Measurements from ENCODE around the gene S100P. TPM values are rescaled to one million over a fixed set of nuclear protein-coding genes. Genes with fewer than 3 reads are reported as not detected.

Gene S100P
- total and polyA plus RNA-seq, 10 donors: 3.5 to 162 (median 32.4) TPM

DNA sequence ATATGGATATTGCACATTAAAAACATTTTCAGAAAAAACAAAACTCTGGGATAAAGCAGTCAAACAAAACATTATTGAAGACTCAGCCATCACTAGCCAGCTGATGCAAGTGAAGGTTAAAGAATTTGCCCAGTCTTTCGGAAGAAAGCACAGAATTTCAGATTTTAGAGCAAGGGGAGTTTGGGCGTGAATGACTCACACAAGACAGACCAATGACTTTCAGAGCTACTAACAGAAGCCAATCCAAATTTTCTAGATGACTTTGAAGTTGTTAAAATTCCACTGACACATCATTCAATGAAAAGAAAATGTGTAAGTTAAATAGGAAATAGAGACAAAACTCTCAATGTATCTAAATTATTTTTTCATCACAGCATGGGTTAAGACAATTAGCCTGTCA is 12.0 kb downstream of the S100P start:
- TF ChIP-seq POLR2A (IDR thresholded peaks at IDR 0.05): no peak
- no peak for TF ChIP-seq CTCF (IDR thresholded peaks at IDR 0.05 in 8 of 11, conservative IDR thresholded peaks at IDR 0.05 in 3 of 11)
- TF ChIP-seq POLR2AphosphoS5 (IDR thresholded peaks at IDR 0.05): no peak
- 87 to 98% (median 94%) methylated on average over 2 of the region's 2 CpGs for WGBS, 5 donors
- DNase-seq: no peak
- Histone ChIP-seq H3K27me3 (replicated peaks in 1 of 7) (no peaks in the 10 kb centered on the region), H3K27ac (no peak overlapping the region), H3K9me3 (no peaks in the 10 kb centered on the region), H3K36me3 (peaks cover 0 to 52% (median 4%) of the 10 kb centered on the region in 6 donors), H3K4me3 (no peak overlapping the region), H3K4me1 (peaks cover 34 to 69% (median 47%) of the 10 kb centered on the region in 6 donors)
- intact Hi-C loops (cut with DNase I; ENCODE audit: low total_unique reads): loop anchor here (5.0 kb wide), 1 partner anchor 63 kb away; the partner anchor contains the start of gene MRFAP1

DNA sequence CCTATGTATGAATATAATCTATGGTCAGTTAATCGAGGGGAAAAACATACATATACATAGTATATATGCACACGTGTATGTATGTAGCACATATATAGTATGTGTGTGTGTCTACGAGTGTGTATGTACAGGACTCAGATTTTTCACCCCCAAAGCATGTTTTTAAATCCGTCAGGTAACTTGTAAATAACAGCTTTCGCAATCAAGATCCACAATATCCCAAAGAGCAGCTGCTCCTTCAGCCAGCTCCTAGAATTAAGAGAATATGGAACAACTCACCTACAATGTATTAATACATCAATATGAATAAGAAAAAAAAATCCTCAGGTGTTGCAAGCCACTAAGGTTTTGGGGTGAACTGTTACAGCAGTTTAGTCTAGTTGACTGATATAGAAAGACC is 12.5 kb downstream of the S100P start:
- no peaks in the 10 kb centered on the region for H3K27me3 ChIP-seq (replicated peaks in 1 of 7)
- H3K4me3 ChIP-seq: no peak overlapping the region
- TF ChIP-seq CTCF (IDR thresholded peaks at IDR 0.05 in 8 of 11, conservative IDR thresholded peaks at IDR 0.05 in 3 of 11) (no peak), POLR2A (IDR thresholded peaks at IDR 0.05) (no peak), POLR2AphosphoS5 (IDR thresholded peaks at IDR 0.05) (no peak)
- no peak for DNase-seq
- H3K9me3 ChIP-seq: no peaks in the 10 kb centered on the region
- peaks cover 34 to 74% (median 50%) of the 10 kb centered on the region in 6 donors for H3K4me1 ChIP-seq
- H3K36me3 ChIP-seq: peaks cover 0 to 48% (median 4%) of the 10 kb centered on the region in 6 donors
- 90 to 95% (median 92%) methylated on average over 5 of the region's 5 CpGs for WGBS, 5 donors
- H3K27ac ChIP-seq: no peak overlapping the region
- intact Hi-C loops (cut with DNase I; ENCODE audit: low total_unique reads): loop anchor here (5.0 kb wide), 1 partner anchor 64 kb away; the partner anchor contains the start of gene MRFAP1

DNA sequence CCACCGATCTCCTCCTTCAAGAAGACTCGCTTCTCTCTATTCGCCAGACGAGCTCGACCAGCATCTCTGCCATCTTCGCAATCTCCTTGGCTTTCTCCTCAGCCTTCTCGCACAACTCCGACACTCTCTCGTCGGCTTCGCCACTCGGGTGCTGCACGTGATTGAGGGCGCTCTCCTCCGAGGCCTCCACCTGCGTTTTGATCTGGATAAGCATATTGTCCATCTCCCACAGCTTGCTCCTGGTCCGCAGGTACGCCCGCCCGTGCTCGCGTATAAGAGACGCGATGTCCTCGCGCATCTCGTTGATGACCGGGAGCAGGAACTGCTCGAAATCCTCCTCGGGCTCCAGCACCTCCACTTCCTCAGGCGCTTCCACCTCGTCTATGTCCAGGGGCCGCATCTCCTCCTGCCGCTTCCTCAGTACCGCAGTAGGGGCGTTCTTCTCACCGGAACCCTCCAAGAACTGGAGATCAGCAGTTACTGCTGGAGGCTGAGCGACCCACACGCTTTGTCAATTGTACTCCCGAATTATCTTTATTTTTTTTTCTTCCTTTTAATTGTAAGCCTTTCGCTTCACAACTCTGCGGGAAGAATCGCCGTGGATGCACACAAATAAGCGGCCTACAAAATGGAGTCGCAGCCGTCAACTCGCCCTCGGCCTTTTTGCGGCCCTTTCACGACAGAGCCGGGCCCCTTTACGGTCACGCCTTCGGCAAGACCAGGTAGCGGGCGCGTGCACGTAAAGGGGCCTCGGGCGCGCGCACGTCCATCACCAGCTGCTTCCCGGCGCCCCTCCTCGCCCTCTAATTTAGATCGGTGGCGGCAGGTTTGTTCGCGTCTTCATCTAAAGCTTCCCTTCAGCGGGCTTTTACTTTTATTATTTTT is 15.8 kb downstream of the S100P start, which contains the start of gene MRFAP1L1:
Gene MRFAP1L1 (minus strand): TSS at position 636 of the 885 bp plus-strand sequence. CDS start 236 bp downstream, at position 400.
- 0 to 1% (median 0%) methylated on average over 72 of the region's 72 CpGs for WGBS, 5 donors
- H3K27ac ChIP-seq: peak within 1 kb of the TSS; percentile 67 to 95 (median 92)
- H3K36me3 ChIP-seq: peaks cover 0 to 30% (median 4%) of the 10 kb centered on the region in 6 donors
- TF ChIP-seq CTCF (IDR thresholded peaks at IDR 0.05 in 8 of 11, conservative IDR thresholded peaks at IDR 0.05 in 3 of 11) (peak in 2 of 11 experiments; percentile 22 to 28), POLR2AphosphoS5 (IDR thresholded peaks at IDR 0.05) (peak; percentile 89 to 92 (median 90)), POLR2A (IDR thresholded peaks at IDR 0.05) (peak in 1 of 3 donors; percentile 5)
- no peaks in the 10 kb centered on the region for H3K9me3 ChIP-seq
- H3K4me3 ChIP-seq: peak within 1 kb of the TSS; percentile 74 to 94 (median 78)
- DNase-seq: peak; percentile 98
- H3K27me3 ChIP-seq (replicated peaks in 1 of 7): no peaks in the 10 kb centered on the region
- intact Hi-C loops (cut with DNase I; ENCODE audit: low total_unique reads): loop anchor here (5.0 kb wide), 1 partner anchor 67 kb away; the partner anchor contains the start of gene MRFAP1
- peaks cover 34 to 61% (median 47%) of the 10 kb centered on the region in 6 donors for H3K4me1 ChIP-seq

DNA sequence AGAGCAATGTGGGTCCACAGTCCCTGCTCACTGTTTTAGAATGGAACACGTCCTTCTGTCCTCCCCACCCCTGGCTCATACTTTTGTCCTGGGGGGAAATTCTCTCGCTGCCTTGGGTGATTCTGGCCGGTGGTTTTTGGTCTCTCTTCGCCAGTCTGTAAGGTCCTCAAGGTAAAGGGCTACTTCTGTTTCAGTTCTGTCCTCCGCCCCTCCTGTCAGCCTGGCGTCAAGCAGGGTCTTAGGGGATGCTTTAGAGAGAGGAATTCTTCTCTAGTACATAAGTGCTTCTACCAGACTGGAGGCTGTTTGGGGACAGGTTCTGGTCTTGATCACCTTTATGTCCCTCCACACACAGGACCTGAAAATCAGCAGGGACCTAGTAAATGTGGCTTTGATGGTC is 16.6 kb downstream of the S100P start:
- peaks cover 0 to 29% (median 4%) of the 10 kb centered on the region in 6 donors for H3K36me3 ChIP-seq
- TF ChIP-seq POLR2A (IDR thresholded peaks at IDR 0.05) (no peak), POLR2AphosphoS5 (IDR thresholded peaks at IDR 0.05) (no peak), CTCF (IDR thresholded peaks at IDR 0.05 in 8 of 11, conservative IDR thresholded peaks at IDR 0.05 in 3 of 11) (no peak)
- H3K4me3 ChIP-seq: peak overlapping the region; percentile 74 to 94 (median 78)
- WGBS, 5 donors: 6 to 28% (median 15%) methylated on average over 6 of the region's 6 CpGs
- no peaks in the 10 kb centered on the region for H3K27me3 ChIP-seq (replicated peaks in 1 of 7)
- intact Hi-C loops (cut with DNase I; ENCODE audit: low total_unique reads): no loop called here
- H3K9me3 ChIP-seq: no peaks in the 10 kb centered on the region
- peak overlapping the region; percentile 67 to 95 (median 92) for H3K27ac ChIP-seq
- DNase-seq: no peak
- peaks cover 34 to 57% (median 45%) of the 10 kb centered on the region in 6 donors for H3K4me1 ChIP-seq

All from spleen (tissue), 11 donors.